HG03342 (cell line): Measurements from ENCODE around the gene TOMM5.
A peak's percentile ranks its signal among the peaks of the same experiment; 100 is the strongest.
"Not testable (repeated sequence)": the region's sequence is repeated elsewhere in the genome, so short reads cannot be mapped to it uniquely, and the experiment has no call there.

Source experiments
- ATAC-seq: cut with Tn5 transposase; IDR thresholded peaks from one replicate; pipeline ENCODE4 v1.9.1; 2021; ENCODE audit warnings: mild to moderate bottlenecking, moderate library complexity; ENCODE audit not compliant: unreplicated experiment

The TOMM5 gene

DNA sequence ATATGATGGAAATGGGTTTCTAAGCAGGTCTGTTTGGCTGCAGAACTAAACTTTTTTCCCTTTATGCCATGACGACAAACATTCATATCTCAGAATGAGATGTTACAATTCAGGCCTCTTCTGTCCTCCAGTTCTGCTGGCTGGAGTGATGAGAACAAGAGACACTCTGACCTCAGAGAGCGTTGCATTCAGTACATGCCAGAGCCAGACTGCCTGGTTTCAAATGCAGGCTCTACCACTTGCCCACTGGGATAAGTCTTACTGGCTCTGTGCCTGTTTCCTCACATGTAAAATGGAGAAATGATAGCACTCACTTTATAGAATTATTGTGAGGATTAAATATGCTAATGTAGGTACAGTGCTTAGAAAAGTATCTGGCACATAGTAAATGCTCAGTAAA is 24.8 kb upstream of the TOMM5 start:
- no peak for ATAC-seq

DNA sequence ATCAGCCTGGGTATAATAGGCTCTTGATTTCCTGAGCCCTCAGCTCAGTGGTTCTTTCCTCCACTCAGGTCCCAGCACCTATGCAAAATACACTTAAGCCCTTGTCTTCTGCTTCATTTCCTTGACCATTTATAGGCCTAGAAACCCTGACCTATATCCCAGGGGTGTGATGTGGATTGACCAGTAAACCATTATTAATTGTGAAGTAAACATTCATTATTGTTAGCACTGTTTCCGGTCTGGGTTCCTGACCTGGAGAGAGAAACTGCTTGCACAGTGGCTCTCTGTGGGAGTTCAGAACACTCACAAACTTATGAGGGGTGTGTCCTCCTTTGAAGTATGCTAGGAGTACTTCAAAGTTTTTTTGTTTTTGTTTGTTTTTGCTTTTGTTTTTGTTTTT is 19.6 kb upstream of the TOMM5 start:
- no peak for ATAC-seq

- ATAC-seq = no peak
Measured at GRCh38 chr9:37611014-37611413, 18.6 kb upstream of the TOMM5 start.

DNA sequence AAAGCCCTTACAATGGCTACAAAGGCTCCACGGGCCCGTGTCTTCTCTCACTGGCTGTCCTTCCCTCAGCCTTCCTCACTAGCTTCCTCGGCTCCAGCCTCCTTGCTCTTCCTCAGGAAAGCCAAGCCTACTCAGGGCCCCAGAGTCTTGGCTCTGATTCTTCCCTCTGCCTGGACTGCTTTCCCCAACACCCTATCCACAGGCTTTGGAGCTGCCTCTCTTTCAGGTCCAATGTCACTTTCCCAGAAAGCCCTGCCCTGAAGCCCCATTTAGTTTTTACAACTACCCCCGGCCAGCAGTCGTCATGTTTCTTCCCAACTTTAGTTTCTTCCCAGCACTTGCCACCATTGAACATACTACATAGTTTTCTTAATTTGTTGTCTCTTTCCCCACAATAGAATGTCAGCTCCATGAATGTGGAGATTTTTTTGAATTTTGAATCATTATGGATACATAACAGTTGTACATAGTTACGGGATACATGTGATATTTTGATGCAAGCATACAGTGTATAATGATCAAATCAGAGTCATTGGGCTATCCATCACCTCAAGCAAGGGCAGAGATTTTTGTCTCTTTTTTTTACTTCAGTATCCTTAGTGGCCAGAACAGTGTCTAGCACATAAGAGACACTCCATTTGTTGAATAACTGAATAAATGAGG is 17.5 kb upstream of the TOMM5 start:
- no peak for ATAC-seq

DNA sequence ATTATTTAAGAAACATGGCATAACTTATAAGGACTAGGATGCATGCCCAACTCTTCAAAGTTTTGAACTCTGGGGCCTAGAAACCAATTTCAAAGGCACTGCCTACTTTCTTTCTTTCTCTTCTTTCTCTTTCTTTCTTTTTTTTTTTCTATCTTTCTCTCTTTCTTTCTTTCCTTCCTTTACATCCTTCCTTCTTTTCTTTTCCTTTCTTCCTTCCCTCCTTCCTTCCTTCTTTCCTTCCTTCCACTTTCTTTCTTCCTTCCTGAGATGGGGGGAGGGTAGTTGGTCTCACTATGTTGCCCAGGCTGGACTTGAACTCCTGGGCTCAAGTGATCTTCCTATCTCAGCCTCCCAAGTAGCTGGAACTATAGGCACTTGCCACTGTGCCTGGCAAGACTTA is 15.9 kb upstream of the TOMM5 start:
- no peak for ATAC-seq

GRCh38 chr9:37604296-37604695 is 11.9 kb upstream of the TOMM5 start:
- no peak for ATAC-seq

DNA sequence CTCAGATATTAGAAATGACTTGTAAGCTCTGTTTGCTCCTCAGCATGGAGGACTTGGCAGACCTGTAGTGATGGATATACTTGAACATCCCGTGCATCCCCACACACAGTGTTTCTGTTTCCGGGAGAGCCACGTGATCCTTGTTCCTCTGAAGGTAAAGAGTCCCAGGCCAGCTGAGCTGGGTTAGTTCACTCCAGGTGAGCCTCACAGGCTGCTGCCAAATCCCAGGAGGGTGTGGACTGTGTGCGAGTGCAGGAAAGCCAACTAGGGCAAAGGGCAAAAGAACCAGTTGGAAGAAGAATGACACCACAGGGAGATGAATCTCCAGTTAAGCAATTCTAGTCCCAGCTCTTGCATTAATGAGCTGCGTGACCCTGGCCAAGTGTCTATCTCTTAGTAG is 10.4 kb upstream of the TOMM5 start:
- no peak for ATAC-seq

DNA sequence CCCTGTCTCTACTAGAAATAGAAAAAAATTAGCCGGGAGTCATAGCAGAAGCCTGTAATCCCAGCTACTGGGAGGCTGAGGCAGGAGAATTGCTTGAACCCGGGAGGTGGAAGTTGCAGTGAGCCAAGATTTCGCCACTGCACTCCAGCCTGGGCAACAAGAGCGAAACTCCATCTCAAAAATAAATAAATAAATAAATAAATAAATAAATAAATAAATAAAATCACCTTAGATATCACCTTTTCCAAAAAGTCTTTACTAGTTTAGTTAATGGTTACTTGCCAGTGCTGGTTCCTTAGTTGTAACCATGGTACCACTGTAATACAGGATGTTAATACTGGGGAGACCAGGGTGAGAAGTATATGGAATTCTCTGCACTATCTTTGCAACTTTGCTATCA is 9.7 kb upstream of the TOMM5 start:
- ATAC-seq = not testable (repeated sequence)

- no peak for ATAC-seq
Measured at GRCh38 chr9:37596504-37596903, 4.1 kb upstream of the TOMM5 start.

DNA sequence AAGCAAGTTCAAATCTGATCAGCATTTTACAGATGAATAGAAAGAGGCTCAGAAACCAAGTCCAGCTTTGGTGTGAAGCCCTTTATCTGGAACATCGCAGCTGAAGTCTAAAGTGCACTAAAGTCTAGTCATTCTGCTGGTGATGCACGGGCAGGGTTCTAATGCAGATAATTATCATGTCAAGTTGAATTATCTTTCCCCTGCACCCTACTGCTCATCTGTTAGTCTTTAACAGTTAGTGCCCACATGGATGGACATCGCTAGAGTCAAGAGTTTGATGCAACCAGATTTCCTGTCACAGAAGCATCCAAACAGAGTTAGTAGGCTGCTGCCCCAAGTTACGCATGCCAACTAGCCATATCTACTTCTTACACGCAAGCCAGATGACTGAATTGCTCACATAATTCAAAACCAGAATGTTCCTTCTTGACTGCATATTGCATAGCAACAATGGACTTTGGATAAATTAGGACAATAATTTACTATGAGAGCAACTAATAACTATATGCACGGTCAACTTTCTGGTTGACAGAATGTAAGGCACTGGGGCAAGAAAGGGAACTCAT is 1.6 kb upstream of the TOMM5 start:
- ATAC-seq = no peak

GRCh38 chr9:37587521-37587920 is 4.9 kb downstream of the TOMM5 start:
- ATAC-seq = no peak

- no peak for ATAC-seq
Measured at GRCh38 chr9:37583522-37584121, 8.8 kb downstream of the TOMM5 start.

- no peak for ATAC-seq
Measured at GRCh38 chr9:37582548-37583157, 9.7 kb downstream of the TOMM5 start.

GRCh38 chr9:37575921-37576721 is 16.3 kb downstream of the TOMM5 start, which contains the start of gene FBXO10:
TSS of gene FBXO10 (minus strand) at chr9:37576380. CDS start at chr9:37541768, 34,612 bp downstream.
- ATAC-seq = peak; percentile 72

GRCh38 chr9:37575511-37575914 is 16.9 kb downstream of the TOMM5 start:
- peak; percentile 43 for ATAC-seq

GRCh38 chr9:37575001-37575400 is 17.4 kb downstream of the TOMM5 start:
- ATAC-seq = no peak

GRCh38 chr9:37574241-37574721 is 18.1 kb downstream of the TOMM5 start:
- no peak for ATAC-seq

- no peak for ATAC-seq
Measured at GRCh38 chr9:37571282-37571681, 21.1 kb downstream of the TOMM5 start.

DNA sequence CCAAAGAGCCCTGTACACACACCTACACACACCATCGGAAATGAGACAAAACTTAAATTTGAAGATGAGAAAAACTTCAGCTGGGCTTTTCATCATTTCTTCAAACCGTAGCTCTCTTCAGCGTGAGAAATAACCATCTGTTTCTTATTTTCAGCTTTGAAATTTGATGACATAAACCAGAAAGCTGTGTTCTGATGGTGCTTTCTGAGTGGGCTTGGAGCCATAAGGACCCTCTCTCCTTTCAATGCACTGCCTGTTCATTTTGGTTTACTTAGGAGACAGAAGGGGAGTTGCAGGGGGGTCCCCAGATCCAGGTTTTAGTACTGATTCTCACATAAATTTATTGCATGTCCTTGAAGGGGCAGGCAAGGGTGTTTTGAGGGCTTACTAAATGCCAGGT is 25.7 kb downstream of the TOMM5 start:
- ATAC-seq = no peak

DNA sequence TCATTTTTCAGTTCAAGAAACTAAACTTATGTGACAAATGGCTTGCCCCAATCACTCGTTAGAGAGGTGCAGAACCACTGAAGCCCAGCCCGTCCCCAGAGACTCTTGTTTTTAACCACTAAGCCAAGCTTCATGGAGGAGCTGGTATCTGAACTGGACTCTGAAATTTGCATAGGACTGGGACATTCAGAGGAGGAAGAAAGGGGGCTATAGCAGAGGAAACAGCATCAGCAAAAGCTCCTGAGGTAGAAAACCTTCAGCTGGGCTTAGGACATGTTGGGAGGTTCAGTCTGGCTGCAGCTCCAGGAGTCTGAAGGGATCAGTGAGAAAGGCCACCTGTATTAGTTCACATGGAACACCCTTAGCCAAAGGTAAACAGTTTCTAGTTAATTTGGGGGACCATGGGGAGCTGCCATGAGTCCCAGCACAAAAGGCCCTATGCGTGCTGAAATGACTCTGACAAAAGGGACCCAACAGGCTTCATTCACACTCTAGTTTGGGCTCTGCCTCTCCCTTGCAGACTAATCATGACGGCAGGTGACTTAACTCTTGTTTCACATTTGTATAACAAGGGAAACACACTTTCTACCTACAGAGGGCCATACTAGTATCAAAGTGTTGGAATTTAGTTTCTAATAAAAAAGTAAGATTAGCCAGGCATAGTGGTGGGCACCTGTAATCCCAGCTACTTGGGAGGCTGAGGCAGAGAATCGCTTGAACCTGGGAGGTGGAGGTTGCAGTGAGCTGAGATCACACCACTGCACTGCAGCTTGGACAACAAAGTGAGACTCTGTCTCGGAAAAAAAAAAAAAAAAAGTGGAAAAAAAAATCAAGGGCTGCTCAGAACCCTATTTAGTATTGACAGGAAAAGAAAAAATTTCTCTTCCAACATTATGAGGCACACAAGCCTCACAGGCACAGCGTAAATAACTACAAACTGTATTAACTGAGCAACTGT is 26.5 kb downstream of the TOMM5 start:
- peak; percentile 78 for ATAC-seq
